NCI-H1092 (cell line): Measurements from ENCODE around the gene VPREB3.

ENCODE experiments used
- DNase-seq: peaks from one replicate; lab custom pipeline; 2025; lab: John Stamatoyannopoulos, UW

The VPREB3 gene

DNA sequence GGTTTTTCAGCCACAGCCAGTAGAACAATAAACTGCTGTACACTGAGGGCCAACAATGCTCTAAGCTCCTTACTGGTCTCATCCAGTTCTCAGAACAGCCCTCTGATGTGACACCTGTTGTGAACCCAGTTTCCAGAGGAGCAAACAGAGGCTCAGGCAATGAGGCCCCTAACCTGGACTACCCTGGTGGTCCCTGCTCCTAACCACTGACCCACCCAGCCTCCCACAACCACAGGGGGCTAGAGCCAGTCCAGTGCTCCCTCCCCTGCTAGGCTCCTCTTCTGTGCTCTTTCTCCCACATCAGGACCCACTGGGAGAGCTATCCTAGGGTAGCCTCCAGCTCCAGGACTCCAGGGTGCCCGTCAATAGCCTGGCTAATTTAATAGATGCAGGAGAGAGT, 28.5 kb upstream of the VPREB3 start:
- no peak for DNase-seq

DNA sequence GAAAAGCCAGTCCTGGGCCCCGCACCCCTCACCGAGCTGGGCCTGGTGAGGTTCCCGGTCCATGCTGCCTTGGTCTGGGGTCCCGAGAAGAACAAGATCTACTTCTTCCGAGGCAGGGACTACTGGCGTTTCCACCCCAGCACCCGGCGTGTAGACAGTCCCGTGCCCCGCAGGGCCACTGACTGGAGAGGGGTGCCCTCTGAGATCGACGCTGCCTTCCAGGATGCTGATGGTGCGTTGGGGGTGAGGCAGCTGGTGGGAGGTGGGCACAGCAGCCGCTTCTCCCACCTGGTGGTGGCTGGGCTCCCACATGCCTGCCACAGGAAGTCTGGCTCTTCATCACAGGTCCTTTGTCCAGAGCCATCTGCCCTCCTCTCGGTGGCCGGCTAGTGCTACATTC, 28.0 kb upstream of the VPREB3 start:
- DNase-seq: no peak

DNA sequence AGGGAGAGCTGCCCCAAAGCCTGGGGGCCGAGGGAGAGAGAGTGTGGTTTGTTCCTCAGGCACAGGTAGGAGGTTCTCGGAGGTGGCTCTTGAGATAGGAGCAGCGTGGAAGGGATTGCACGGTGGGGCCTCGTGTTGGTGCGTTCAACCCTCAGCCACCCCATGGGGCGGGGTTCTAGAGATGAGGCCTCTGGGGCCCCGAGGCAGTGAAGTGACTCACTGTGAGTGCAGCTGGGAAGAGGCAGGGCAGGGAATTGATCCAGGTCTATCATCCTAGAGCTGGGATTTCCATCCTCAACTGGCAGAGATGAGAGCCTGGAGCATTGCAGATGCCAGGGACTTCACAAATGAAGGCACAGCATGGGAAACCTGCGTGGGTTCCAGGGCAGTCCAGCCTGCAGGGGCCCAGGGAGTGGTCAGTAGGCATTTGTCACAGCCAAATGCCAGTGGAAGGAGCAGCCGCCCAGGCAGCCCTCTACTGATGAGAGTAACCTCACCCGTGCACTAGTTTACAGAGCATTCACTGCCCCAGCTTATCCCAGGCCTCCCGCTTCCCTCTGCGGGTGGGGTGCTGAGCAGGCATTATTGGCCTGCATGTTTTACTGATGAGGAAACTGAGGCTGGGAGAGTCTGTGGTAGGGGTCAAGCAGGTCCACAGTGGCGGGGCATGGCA, 27.4 kb upstream of the VPREB3 start:
- DNase-seq: no peak

DNA sequence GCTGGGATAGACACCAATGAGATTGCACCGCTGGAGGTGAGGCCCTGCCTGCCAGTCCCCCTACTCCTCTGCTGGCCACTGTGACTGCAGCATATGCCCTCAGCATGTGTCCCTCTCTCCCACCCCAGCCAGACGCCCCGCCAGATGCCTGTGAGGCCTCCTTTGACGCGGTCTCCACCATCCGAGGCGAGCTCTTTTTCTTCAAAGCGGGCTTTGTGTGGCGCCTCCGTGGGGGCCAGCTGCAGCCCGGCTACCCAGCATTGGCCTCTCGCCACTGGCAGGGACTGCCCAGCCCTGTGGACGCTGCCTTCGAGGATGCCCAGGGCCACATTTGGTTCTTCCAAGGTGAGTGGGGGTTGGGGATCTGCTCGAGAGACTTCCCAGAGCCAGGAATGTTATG, 26.8 kb upstream of the VPREB3 start:
- no peak for DNase-seq

DNA sequence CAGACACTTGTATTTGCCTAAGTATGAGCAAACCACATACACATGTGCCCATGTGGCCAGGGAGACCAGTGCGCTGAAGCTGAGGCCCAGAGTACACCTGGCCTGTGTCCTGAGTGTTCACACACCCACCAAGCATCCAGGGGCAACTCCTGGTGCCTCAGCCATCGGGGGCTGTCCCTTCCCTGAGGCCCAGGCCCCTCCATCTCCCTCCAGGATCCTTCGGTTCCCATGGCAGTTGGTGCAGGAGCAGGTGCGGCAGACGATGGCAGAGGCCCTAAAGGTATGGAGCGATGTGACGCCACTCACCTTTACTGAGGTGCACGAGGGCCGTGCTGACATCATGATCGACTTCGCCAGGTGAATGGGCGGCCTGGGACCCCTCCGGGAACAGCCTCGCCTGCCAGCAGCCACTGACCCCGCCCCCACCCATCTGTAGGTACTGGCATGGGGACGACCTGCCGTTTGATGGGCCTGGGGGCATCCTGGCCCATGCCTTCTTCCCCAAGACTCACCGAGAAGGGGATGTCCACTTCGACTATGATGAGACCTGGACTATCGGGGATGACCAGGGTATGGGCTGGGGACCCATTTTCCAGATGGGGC, 26.0 kb upstream of the VPREB3 start:
- DNase-seq: no peak

DNA sequence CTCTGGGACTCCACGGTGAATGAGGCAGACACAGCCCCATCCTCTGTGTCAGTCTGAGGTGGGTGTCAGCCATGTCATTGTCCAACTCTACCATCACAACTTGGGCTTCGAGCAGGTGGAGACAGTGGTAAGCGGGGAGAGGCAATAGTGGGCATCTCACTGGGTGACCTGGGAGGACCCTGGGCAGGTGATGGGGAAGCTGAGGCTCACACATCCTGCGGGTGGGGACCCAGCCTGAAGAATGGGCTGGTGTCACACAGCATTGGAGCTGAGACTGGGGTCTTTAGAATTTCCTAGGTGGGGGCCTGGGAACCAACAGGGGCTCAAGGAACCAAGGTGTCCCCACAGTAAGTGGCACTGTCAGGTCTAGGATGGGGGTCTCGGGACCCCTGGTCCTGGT, 25.5 kb upstream of the VPREB3 start:
- no peak for DNase-seq

DNA sequence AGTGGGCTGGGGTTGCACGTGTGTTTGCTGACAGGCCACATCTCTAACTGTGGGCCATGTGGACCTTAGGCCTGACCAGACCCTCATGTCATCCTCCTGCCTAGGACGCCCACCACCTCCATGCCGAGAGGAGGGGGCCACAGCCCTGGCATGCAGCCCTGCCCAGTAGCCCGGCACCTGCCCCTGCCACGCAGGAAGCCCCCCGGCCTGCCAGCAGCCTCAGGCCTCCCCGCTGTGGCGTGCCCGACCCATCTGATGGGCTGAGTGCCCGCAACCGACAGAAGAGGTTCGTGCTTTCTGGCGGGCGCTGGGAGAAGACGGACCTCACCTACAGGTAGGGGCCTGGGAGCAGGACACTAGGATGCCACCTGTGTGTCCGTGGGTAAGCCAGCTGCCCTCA, 24.9 kb upstream of the VPREB3 start:
- no peak for DNase-seq

DNA sequence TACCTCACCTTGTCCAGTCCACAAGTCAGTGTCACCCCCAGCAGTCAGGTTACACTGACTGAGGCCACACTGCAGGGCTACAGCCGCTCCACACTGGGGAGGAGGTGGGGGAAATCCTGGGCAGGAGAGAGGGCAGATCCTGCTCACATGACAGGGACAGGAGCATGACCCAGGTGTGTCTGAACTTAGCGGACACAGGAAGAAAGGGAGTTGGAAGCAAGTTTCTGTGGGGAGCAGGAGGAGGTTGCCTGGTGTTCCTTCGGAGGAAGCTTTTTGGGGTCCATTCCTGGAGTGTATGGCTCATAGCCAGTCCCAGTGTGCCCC, 24.3 kb upstream of the VPREB3 start:
- no peak for DNase-seq

DNA sequence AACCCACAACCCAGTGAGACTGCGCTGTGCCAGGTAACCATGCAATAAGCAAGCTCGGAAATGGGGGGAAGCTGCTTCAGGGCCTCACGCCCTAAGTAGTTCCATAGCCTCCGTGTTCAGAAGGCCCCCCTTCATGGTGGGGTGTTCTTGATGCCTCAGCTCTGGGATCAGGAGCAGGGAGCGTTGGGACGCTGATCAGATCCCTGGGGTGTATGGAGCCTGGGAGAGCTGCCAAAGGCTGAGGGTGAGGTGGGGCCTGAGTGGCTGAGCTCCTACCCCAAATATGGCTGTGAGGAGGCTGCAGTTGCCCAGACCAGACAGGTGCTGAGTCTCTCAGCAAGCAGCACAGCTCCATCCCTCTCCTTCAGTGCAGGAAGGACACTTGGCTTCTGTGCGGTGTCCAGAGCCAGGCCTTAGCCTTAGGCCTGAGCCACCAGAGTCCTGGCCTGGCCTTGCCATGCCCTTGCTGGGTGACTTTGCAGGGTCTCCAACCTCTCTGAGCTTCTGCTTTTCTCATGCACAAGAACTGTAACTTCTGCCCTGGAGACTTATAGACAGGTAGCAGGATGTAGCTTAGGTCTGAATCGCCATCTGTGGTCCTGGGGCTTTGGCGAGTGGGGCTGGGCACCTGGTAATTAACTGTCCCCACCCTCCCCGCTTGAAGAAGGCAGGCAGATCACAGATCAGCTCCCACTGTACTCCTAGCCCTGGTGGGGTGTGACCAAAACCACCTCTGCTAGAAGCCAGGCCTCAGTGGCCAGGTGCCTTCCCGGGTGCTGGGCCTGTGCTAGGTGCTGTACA, 23.8 kb upstream of the VPREB3 start:
- DNase-seq: peak; percentile 56

DNA sequence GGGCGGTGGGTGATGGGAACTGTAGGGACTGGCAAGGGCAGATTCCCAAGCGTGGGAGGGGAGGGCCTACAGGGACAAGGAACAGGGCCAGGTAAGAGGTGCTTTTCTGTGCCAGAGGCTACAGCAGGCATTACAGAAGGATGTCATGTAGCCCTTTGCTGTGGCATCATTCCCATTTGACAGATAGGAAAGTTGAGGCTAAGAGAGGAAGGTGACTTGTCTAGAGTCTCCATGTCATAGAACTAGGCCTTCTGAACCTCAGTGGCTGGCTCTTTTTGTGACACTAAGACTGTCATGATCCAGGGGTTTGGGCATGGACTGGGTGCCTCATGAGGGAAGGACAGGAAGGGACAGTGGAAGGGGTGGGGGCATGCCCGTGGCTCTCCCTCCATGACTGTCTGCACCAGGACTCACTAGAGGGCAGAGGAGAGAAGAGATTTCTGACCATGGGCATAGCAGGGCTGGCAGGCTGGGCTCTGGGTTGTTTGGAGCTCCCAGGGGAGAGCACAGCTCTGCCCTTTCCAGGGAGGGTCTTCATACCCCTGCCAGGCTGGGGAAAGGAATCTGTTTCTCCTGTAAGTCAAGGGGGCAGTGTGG, 21.7 kb upstream of the VPREB3 start:
- DNase-seq: no peak

DNA sequence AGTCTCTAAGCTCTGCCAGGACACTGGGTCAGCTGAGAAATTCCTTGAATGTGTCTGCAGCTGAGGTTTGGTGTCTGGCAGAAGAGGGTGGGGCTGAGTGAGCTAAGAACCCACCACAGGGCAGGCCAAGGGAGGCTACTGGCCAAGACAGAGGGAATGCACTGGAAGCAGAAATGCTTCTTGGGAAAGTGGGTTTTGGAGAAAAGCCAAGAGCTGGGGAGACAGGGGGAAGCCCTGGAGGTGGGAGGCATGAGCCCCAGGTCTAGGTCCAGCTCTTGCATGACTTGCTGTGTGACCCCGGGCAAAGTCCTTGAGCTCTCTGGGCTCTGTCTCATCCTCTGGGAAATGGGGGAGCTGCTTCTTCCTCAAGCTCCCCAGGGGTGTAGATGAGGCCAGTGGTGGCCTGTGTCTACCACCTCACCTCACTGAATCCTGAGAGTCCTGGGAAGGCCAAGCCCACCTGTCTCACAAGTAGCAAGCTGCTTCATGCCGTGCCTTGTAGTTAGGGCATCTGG, 20.8 kb upstream of the VPREB3 start:
- no peak for DNase-seq

DNA sequence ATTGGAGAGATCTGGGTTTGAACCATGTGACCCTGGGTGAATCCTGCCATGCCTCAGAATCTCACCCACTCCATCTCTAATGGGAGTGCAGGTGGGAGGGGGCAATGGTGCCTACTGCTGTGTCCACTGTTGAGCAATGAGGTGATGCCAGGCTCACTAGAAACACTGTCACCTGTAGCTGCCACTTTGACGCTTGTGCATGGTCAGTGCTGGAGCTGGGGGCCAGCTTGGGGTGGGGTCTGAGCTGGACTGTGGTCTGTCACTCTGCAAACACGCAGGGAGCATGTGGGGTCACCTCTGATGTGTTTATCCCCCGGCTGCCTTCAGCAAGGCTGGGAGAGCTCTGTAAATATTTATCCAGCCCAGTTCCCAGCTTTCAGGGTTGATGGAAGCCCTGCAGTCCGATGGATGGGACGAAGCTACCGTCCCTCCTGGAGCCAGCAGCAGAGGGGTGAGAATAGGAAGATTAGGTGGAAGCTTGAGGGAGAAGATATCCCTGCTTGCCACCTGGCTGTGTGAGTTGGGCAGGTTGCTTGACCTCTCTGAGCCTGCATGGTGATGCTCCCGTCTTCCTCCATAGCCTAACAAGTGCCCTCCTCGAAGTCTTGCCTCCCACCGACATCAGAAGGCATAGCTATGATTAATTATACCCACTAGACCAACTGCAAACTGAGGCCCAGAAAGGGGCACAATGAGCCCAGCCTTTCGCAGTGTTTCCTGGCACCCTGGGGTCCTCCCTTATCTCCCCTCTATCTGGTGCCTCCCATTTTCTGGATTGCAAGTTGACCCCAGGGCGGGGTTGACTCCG, 20.1 kb upstream of the VPREB3 start:
- no peak for DNase-seq

DNA sequence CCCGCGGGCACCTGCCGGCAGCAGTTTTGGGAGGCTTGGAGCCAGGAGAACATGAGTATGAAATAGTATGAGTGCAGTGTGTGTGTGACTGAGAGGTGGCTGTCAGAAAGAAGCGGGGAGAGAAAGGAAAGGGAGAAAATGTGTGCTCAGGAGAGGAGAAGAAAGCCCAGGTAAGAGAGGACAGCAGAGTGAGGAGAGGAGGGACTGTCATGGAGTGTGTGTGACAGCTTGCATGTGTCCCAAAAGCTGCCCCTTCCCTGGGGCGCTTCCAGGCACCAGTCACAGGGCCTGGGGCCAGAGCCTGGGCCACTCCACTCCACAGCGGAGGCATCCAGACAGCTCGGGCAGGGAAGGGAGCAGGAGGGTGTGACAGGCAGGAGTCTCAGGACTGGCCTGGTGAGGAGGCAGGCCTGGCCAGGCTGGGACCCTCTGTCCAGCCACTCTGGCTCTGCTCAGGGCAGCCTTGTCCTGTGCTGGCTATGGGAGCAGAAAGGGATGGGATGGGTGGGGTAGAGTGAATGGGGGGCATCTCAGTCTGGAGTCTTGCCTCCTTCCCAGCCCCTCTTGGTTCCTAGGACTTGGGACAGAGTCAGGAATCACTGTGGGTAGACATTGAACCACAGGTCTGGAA, 19.4 kb upstream of the VPREB3 start:
- DNase-seq: no peak

DNA sequence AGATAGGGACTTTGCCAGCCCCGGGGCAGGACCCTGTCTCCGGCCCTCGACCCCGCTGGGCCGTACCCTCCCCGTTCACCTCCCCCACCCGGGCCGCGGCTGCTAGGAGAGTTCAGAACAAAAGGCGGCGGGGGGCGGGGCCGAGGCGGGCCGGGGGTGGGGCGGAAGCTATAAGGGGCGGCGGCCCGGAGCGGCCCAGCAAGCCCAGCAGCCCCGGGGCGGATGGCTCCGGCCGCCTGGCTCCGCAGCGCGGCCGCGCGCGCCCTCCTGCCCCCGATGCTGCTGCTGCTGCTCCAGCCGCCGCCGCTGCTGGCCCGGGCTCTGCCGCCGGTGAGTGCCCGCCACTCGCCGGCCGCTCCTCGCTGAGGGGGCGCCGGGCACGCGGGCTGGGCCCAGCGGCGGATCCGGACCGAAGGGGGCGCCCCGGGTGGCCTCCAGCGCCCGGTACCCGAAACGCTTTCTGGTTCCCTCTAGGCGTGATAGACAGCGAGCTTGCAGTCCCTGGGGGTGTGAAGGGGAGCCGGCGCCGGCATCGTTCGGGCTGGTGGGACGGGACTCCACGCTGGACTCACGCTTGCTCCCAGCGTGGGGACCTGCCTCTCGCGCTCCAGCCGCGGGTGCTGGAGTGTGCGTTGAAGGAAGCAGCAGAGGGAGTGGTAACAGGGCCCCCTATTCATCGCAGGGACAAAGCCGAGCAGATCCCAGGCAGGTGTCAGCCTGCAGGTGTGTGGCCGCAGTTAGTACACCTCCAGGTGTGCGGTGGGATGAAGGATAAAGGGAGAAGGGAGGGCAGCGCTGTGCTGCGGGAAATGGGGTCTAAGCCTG, 18.6 kb upstream of the VPREB3 start, which contains the start of gene MMP11:
Gene MMP11, plus strand, starts transcription at position 201 of the 825 bp plus-strand sequence. Its CDS starts 22 bp downstream, at position 223.
- DNase-seq: peak; percentile 21

DNA sequence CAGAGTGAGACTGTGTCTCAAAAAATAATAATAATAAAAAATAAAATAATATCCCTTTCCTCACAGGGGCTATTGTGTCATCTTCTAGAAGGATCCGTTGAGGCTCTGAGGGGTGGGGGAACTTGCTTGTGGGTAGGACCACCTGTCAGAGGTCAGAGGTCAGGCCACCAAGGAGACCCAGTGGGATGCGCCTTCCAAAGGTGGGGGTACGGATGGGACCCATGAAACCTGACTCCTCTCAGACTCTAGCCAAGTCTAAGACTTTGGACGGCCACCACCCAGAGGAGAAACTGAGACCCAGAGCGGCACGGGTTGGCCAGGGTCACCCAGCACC, 18.1 kb upstream of the VPREB3 start:
- DNase-seq: no peak

DNA sequence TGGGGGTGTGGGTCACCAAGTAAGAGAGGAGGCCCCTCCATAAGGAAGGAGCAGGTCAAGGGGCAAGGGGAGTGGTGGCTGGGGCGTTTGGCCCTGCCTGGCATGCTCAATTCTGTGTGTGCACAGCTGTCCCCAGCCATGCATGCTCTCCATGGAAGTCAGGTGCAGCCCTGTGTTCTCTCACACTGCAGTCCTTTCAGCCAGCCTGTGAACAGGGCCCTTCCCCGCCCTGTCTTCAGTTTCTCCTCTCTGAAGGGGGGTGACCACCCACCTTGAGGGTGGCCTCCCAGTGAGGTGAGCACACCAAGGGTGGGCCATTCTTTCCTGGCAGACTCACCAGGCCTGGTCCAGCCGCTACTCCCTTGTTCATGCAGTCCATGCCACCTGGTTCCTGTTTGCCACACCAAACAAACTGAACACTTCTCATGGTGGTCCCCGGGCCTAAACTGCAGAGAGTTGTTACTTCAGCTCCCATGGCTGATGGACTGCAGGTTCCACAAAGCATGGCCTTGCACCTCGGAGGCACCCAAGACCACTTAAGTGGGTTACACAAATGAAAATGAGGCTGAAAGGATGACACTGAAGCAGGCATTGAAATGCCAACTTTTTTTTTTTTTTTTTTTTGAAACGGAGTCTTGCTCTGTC, 15.2 kb upstream of the VPREB3 start:
- DNase-seq: no peak

DNA sequence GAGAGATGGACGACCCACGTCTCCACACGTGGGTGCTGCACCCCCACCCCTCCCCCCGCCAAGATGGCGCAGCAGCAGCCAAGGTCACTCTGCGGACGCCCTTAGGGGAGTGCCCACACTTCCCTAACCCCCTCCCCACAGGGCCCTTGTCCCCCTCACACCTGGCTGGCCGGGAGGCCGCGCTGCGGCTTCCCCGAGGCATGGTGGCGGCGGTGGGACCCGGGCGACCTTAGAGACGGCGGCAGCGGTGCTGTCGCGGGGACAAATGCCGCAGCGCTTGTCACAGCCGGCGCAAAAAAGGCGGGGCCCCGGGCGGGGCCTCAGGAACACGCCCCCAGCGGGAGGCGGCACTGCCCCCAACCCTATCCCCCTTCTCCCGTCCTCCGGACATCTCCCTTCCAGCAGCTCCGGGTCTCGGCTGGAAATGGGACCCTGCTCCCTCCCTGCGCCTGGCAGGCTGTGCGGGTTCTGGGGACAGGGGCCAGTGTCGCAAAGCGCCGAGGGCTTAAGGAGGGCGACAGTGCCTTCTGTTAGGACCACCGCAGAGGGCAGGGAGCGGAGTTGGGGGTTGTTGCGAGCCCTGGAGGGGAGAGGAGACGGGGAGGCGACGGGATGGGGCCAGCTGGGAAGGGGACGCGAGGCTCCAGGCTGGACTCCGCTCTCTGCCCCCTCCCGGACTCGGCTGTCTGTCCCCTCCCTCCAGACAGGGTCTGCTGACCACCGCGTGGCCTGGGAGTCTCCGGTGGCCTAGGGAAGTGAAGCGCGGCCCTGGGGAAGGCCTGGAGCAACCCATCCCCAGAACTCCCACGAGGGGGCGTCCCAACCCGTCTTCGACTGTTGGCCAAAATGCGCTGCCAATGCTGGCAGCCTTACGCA, 13.7 kb upstream of the VPREB3 start, which contains the start of gene CHCHD10:
Gene CHCHD10, minus strand, starts transcription at position 300 of the 876 bp plus-strand sequence. Its CDS starts 98 bp downstream, at position 202.
- DNase-seq: peak; percentile 65

DNA sequence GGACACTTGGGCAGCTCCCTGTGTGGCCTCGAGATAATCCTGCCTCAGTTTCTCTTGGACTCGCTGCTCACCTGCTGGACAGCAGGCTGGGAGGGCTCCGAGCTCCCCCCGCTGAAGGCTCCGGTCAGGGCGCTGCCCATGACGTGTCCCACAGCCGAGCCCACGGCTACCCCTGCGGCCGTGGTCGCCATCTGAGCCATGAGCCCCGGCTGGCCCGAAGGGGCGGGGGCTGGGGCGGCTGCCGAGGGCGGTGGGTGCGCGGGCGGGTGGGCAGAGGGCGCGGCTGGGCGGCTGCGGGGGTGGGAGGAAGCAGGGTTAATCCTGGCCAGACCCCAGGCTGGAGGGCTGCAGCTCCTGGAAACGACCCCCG, 13.1 kb upstream of the VPREB3 start:
- DNase-seq: no peak
